Activated CD8-positive, alpha-beta memory T cell treated with anti-CD3 and anti-CD28 coated beads for 24 hours (primary cell): ENCODE measurements around the gene VWA8.

Experiments used
- DNase-seq: peaks from one replicate; pipeline ENCODE4 v3.0.0-alpha.2; 2020

The VWA8 gene

GRCh38 chr13:41722684-41723535 lies 238.0 kb downstream of the VWA8 start:
- DNase-seq, result no peak

DNA sequence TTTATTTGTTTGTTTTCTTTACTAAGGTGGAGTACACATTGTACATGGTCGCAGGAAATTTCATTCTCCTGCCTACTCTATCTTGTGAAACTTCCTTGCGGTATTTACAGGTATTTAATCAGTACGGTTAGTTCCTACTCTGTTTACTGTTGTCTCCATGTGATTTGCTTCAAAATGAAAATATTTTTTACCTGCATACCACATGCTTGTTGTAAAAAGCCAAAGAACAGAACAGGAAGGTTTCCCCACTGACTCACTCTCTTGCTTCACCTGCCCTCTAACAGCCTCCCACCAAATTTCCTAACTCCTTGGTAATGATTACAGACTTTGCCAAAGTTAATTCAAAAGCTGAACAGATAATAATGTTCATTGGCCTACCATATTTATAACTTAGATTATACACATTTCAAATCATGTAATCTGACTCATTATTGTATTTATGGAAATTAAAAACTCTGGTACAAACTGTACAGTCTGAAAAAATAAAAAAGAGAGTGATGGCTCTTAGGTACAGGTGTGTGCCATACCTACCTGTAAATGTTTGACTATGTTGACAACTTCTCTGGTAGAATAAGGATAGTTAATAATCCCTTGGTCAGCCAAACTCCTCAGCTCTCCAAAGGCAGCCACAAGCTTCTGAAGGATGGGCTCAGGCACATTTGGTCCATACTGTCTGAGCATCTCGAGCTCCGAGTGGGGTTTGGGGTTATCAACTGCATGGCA lies 239.9 kb downstream of the VWA8 start:
- no peak for DNase-seq

DNA sequence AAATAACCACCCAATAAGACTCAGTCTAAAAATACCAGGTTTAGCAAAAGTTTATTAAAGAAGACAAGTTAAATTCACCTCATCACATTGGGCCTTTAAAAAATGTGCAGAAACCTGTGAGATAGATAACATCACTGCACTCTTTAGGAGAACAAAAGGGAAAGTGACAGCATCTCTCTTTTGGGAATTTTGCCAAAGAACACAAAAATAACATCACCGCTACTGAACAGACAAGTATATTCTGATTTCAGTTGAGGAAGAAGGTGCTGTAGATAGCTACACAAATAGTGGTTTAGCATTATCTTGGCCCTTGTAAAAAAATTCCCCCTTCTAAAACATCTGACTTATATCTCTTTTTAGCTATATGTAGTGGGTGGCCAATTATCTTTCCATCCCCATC lies 244.7 kb downstream of the VWA8 start:
- DNase-seq, result no peak

DNA sequence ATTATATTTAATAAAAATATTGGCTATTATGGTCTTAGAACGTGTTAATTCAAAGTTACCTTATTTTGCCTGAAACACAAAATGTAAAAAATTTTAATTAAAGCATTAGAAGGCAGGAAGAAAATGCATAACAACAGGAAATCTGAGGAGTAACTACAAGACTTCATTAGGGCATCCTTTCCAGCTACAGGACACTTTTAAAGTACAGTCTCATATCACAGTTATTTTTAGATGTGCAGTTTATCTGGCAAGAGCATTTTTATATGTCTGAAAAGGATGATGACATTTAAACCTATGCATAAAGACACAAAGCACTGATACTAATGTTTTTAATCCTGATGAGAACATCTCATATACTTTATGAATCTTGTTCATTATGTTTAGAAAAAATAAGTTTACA lies 247.5 kb downstream of the VWA8 start:
- DNase-seq, result no peak

DNA sequence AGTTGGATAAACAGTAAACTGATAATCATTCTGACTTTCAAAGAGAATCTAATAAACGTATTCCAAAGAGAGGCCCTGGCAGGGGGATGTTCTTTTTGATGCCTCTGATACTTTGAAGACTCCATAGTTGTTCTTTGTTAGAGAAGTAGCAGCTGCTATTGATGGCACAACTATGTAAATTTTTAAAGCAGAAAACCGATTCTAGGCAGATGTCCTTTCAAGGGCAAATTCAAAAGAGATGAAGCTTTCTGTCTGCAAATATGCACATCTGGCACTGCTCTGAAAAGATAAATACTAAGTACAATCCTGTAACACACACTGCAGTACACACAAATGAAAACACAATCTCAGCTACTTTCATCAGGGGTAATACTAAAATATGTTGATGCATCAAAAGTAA lies 250.1 kb downstream of the VWA8 start:
- DNase-seq, result no peak

- no peak for DNase-seq
Observed at GRCh38 chr13:41709511-41709910, 251.4 kb downstream of the VWA8 start.

GRCh38 chr13:41708713-41709112 lies 252.2 kb downstream of the VWA8 start:
- DNase-seq, result no peak

DNA sequence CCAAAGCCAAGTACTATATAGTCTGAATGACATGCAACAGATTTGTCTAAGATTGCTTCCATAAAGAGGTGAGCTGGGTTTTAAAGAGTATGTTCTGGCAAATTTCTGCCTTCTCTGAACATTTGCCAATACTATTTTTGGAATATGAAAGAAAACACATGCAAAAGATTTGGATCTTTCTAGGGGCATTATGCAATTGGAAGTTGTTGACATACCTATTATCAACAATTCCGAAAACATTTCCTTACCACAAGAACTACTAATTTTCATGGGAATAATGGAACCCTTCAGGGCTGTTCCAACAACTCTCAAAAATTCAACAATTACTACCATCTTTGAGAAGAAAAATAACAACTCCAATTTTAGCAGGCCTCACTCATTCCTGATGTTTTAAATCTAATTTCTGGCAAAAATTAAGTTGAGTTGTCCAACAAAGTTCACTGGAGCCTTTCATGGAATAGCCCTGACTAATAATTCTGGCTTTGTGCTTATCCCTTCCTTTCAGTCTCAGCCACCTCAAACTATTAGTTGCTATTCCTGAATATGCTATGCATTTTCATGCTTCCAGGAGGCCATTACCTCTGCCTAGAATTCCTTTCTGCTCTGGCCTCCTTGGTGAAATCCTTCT lies 253.6 kb downstream of the VWA8 start:
- no peak for DNase-seq

- no peak for DNase-seq
Observed at GRCh38 chr13:41706152-41706551, 254.8 kb downstream of the VWA8 start.

DNA sequence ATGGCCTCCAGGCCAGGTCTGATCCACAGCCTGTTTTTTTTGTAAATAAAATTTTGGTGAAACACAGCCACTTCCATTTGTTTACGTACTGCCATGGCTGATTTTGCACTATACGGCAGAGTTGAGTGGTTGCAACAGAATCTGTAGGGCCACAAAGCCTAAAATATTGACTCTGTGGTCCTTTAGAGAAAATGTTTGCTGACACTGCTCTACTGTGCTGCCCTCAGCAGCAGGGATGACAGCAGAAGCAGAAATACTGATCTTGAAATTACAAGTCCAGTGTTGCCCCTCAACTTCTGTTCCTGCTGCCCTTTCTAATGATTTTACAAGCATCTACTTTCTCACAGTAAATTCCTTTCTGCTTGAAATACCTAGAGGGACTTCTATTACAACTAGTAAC lies 258.4 kb downstream of the VWA8 start:
- DNase-seq, result no peak

DNA sequence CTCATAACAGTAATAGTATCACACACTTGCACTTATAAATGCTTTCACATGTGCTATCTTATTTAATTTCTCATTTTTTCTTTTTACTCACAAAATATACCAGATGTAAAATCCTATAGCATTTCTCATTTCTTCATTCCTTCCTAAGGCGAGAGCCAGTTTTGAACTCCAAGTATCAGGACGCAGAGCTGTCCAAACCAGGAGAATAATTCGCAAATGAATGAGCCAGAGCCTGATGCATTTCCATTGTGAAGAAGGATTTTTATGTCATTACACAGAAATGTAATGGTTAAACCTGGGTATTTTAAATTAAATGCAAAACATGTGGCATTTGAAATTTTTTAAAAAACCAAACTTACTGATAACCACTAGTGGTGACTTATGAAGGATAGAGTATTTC lies 259.2 kb downstream of the VWA8 start:
- DNase-seq, result no peak

DNA sequence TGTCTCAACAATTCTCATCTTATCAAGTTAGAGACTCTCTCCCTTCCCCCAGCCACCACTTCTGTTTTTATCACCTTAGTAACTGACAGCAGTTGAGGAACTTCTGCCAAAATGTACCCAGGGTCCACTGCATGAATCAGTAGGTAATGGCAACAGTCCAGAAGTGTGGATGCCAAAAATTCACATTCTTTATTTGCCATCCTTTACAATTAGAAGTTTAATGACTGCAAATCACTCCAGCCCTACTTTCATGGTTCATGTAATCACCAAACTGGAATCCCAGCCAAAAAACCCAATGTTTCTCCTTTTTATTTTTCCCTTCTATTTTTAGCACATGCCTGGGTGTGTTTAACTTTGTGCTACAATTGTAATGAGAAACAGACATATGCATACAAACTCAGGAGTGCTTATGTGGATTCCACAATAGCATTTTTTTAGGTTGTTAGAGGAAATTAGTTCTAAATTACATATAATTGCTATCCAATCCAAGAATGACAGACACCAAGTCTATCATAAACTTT lies 260.1 kb downstream of the VWA8 start:
- DNase-seq, result no peak

DNA sequence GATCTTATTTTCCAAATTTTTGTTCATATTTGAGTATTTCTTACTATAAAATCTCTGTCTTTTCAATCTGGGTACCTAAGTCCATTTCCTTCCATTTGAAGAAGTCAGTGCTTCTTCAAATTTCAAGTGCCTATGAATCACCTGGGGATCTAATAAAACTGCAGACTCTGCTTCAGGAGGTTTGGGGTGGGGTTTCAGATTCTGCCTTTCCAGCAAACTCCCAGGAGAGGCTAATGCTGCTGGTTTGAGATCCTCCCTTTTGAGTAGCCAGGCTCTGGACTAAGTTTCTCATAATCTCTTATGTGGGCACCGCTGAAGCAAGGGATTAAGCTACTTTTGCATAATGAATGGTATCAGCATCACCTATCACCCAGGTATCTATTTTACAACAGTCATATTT lies 261.1 kb downstream of the VWA8 start:
- no peak for DNase-seq

DNA sequence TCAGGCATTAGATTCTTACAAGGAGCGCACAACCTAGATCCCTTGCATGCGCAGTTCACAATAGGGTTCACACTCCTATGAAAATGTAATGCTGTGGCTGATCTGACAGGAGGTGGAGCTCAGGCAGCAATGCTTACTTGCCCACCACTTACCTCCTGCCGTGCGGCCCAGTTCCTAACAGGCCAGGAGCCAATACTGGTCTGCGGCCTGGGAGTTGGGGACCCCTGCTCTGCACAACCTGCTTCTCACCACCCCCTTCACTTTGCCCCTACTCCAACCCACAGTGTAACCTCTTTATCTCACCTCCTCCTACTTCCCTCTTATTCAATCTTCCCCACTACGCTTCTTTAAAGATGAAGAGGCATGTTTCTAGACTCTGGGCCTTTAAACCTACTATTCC lies 263.3 kb downstream of the VWA8 start:
- no peak for DNase-seq

DNA sequence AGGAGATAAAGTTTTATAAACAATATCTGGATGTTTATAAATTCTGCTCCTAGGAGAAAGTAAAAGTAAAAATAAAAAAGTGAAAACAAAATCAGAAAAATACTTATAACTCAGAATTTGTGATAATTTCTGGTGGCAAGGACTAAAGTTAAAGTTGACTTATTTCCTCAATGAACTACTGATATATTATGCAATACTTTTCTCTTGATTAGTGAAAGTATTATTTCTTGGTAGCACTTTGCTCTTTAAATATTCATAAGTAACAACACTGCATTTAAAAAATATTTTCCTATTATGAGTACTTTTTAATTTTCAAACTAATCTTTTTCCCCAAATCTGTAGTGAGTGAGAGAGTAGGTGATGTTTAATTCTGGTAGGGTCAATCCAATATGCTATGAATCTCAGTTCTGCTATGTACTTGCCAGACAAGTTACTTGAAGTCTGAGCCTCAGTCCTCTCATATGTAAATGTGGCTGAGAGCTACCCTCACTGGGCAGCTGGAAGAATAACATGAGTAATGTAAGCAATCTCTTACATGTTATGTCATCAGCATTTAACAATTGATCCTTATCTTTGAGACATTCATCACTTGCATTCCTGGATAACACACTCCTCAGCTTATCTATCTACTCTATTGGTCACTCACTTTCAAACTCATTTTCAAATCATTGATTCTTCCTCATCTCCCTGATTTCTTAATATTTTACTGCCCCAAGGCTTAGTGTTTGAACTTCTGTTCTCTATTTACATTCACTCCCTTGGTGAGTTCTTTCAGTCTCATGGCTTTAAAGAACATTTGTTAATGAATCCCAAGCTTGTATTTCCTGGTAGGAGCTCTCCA lies 264.5 kb downstream of the VWA8 start:
- no peak for DNase-seq

DNA sequence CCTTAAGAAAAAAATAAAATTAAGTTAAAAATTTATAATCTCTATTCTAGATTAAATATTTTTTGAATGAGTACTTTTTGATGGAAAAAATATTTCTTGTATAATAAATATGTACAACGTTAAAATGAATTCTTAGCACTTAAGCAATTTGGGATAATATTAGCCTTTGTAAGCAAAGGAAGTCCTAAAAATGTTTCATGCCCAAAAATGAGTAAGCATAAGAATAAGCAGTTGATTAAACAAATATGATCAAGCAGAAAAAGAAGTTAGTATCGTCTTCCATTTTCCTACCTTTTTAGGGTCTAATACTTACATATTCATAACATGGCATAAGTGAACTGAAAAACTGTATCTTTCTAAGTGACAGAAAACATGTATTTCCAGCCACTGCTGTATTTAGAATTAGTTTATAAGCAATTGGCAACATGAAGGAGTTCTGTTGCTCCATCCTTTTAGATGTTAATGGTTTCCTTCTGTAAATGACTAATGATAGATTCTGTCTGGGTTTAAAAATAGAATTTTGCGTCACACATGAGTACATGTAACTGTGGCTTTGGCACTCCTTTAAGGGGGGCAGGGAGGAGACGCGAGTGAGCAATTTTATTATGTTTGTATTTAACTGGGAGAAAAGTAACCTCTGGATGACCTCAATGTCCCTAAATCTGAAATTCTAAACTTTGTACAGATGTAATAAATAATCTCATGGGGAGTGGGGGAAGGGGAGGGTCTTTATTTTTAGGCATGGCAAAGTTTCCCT lies 266.2 kb downstream of the VWA8 start:
- DNase-seq, result no peak

DNA sequence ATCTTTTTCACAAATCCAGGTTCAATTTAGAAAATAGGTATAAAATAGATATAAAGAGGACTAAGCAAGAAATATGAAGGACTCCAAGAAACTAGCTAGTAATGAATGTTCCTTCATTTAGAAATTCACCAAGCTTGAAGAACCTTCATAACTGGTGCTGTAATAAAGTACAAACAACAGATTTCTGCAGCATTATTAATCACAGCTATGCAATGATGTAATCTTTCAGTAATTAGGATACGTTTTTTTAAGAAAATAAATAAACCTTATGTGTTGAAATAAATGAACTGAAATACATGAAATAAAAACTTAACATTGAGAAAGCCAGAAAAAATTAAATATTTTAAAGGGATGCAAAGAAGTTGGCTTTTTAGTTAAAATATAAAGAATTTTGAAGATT lies 267.5 kb downstream of the VWA8 start:
- no peak for DNase-seq

DNA sequence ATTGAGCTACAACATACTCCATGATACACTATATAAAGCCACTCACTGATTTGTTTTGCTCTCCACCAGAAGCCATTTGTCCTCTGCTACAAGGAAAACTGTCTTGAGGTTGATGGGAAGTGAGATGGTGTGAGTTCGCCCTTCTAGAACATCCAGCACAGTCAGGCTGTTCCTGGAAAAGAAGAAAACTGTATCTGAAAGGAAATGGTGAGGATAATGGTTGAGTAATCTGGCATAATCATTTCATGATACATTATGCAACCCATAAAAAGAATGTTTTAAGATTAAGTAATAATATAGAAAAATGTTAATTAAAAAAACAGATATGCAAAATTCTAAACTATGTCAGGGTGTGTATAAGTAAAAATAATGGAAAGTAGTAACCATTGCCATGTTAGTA lies 269.6 kb downstream of the VWA8 start:
- DNase-seq, result no peak

GRCh38 chr13:41682766-41683165 lies 278.1 kb downstream of the VWA8 start:
- DNase-seq, result no peak

GRCh38 chr13:41682001-41682400 lies 278.9 kb downstream of the VWA8 start:
- no peak for DNase-seq

GRCh38 chr13:41681587-41681986 lies 279.3 kb downstream of the VWA8 start:
- DNase-seq, result no peak

DNA sequence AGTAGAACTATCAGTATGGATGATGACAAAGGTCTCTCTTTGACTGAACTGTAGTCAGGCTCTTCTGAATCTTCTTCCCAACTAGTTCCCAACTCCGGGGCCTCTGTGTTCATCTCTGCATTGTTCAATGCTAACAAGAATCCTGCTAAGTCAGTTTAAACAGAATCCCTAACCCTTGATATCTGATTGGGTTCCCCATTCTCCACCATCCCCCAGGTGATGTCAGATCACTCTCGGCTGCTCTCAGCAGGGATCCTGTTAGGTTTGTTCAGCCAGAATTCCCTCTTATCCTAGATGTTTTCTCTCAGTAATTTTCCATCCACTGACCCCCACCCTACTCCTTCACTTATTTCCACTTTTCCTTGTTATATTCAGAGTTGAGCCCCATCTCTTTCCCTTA lies 280.0 kb downstream of the VWA8 start:
- DNase-seq, result no peak
